Activated T-cell treated with anti-CD3 and anti-CD28 coated beads, Interleukin-2, amount 50 U/mL, for 48 hours (primary cell): Measurements from ENCODE around the gene TMPRSS15.

Experiments used
- DNase-seq, 2 experiments: peaks; one replicate each; pipeline ENCODE4 v3.0.0-alpha.2; 2020

TMPRSS15 gene

DNA sequence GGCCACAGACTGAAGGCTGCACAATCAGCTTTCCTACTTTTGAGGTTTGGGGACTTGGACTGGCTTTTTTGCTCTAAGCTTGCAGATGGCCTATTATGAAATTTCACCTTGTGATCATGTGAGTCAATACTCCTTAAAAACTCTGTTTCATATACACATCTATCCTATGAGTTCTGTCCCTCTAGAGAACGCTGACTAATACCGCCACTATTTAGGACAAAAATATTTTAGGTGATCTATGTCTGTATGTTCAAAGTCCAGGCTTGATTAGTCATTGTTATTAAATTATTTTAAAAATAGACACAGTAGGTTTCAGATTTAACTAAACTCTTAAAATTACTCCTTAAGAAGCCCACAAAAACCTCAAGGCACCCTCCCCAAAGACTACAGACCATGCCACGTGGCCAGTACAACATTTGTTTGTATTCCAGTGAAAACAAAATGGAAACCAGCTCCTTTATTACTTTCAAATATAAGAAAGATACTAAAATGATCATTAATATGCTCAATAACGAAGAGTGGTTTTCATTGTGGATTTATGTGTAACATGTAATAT, 63.1 kb downstream of the TMPRSS15 start:
- no peak for DNase-seq

DNA sequence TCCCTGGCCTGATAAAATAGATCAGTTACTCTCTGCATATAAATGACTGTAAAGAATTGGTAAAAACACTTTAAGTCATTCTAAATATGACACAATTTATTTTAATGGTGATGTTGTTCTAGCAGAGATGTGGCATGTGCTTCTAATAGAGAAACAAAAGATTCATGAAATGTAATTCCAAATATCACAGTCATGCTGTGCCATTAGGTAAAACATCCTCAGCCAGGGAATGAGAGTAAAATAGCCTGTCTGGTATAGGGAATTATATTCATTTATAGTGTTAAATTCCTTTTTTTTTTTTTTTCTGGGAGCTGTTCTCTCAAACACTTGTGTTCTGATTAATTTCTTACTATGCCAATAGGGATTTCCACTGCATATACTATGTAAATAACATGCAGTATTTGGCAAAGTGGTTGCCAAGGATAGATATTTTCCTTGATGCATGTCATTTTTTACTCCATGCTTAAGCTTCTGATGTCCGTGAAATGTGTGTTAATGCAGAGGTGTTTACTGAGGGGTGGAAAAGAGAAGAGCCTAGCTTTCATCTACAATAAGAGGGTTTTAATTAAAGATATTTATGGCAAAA, 67.8 kb downstream of the TMPRSS15 start:
- no peak for DNase-seq

DNA sequence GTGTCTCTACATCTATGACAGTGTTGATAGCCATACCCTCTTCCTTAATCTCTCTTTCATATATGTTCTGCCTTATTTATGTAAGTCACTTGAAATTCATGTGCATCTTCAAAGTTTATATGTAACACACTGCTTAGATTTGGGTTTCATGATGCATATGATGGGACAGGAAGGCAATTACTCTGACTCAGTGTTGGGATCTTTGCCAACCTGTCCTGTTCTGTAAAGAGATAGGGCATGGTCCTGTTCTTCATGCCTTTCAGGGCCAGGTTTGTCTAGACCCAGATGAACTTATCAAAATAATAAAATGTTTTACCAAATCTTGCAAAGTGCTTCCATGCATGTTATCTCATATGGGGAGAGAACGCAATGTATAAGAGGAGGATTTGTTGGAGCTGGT, 69.5 kb downstream of the TMPRSS15 start:
- no peak for DNase-seq

DNA sequence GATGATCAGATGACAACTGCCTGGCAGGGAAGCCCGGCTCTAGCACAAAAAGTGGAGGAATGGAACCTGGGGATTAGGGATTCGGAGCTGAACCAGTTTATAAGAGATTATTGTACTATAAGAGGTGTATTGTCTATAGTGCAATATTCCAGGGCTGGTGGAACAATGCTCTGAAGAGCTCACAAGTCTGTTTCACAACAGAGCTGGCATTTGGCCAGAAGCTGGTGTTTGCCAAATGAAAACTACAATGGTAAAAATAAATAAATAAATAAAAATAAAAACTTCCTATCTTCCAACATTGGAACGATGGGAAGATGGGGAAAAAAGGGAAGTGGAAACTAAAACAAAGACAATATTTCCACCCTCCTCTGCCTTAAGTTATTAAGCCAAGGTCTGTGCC, 85.4 kb downstream of the TMPRSS15 start:
- no peak for DNase-seq

DNA sequence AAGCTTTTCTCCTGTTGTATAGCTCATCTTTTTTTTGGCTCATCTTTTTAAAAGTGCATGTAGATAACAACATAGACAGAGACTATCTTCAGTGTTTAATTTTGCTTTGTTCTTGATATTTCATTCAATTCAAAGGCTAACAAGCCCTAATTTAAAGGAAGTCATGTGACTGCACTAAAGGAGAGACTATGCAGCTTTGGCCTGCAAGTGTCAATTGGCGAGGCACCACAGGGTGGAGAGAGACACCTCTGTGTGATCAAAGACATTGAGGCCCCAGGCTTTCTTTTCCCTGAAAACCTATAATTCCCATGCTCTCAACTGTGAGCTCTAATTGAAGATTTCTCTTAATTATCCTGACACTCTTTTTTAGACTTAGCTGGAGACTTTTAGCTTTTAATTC, 105.4 kb downstream of the TMPRSS15 start:
- no peak for DNase-seq

DNA sequence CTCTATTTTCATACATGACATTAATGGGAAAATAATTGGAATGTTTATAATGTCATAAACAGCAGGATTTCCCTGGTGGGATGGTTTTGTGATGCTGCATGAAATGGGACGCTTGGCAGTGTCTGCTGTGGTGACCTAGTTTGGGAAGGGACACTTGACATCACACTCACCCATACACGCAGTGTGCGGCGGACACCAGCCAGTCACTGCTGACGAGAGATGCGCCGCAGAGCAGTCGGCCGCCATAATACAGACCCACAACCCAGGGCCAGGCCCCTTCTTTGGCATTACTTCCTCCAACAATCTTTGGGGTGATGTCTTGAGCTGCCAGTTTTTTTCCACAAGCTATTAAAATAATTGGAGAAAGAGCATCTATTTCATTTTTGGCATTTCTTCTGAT, 109.5 kb downstream of the TMPRSS15 start:
- DNase-seq = no peak

DNA sequence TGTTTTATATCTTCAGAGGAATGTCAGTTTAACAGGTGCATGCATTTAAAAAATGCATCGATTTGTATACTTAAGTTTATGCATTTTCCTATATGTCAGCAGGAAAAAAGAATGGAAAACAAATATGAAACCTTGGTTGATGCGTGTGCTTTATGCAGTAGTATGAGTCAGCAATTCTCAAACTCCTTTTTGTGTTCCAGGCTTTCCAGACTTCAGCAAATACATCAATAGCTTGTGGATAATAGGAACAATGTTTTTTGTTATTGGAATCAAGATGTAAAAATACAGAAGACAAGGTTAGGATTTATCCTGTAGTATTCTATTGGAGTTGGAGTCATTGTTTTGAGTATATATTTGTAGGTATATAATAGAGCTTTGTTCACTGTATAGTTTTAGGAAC, 113.7 kb downstream of the TMPRSS15 start:
- no peak for DNase-seq

DNA sequence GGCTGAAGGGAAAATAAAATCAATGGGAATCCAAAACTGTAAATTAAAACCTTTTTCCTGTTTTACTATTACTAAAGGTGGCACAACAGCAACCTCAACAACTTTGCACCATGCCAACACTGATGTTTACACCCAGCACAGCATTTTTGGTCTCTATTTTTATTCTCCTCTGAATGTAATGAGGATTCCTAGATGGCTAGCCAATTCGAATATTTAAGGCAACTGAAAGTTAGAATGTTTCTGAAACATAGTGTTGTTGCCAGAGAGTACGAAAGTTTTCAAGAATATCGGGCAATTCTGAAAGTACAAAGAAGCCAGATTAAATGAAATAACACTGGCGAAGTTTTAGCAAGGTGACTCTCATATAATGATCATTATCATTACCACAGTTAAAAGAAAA, 118.2 kb downstream of the TMPRSS15 start:
- DNase-seq = no peak

DNA sequence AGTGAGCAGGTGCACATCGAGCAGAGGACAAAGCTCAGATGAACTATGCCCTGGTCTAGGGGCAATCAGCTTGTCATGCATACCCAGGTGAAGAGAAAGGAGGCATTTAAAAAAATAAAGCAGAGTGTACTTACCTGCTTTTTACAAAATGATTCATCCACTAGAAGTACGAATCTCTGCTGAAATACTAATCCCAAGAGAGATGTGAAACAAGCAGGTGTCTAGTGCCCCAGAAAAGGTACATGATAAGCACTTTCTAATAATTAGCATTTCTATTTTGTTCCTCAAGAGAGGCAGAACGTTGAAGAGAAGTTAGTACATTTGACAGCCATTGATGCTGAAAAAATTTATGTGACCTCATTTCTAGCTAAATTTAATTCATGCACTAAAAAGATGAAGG, 127.8 kb downstream of the TMPRSS15 start:
- DNase-seq = no peak

DNA sequence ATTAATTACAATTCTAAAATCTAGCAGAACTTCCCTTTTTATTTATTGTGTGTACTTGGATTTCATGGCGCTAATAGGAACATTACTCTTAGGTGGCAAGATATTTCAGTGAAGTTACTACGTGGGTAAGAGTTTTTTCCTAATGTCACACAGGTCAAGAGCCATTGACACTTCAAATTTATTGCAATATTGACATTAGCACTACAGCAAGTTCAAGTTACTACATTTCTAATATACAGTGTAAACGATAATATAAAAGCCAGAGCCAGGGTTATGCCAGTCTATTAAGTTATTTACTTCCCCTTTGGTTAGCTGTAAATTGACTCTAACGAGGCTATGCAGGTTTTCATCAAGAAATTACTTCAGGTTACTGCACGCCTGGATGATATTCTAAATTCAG, 129.2 kb downstream of the TMPRSS15 start:
- DNase-seq = no peak

DNA sequence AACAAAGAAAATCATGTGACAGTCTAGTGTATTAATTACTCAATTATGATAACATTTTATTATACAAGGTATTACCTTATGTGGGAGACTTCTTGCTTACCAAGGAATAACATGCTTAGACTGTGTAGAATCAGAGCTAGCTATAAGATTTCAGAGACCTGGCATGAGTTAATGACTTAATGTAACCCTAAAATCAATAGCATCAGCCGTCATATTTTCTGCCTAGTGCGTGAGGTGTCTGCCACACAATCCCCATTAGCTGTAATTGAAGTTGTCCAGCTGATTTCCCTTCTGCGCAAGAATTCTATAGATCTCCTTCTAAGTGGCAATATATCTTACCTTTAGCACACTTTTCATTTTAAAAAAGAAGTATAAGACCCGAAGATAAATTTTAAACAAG, 130.2 kb downstream of the TMPRSS15 start:
- DNase-seq = no peak

DNA sequence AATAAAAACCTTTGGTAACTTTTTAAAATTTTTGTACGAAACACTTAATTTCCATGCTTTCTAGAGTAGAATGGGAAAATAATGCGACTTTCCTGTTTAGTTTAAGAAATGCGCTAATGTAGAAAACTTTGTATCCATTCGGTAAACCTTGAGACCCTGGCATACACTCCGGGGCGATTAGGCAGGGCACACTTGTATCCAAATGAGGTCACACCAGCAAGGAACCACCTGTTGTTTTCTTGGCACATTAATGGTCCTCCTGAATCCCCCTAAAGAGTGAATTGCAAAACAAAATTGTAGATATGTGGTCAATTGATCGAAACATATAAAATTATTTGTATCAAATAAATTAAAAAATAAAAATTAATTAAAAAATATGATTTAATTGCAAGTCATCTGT, 133.7 kb downstream of the TMPRSS15 start:
- DNase-seq = no peak

DNA sequence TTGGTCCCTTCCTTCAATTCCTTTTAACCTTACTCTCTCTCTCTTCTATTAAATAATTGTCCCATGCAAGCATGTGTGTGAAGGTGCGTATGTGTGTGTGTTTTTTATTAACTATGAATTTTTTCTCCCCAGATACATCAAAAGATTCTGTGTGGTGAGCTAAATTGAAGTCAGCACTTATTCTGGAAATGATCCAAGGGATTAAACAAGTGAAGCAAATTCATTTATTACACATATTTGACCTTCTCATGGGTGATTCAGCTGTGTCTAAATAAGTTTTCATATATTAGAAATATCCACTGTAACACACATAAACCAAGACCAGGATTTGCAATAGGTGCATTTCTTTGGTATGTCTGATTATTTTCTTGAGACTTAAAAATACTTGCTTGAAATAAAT, 134.7 kb downstream of the TMPRSS15 start:
- no peak for DNase-seq

DNA sequence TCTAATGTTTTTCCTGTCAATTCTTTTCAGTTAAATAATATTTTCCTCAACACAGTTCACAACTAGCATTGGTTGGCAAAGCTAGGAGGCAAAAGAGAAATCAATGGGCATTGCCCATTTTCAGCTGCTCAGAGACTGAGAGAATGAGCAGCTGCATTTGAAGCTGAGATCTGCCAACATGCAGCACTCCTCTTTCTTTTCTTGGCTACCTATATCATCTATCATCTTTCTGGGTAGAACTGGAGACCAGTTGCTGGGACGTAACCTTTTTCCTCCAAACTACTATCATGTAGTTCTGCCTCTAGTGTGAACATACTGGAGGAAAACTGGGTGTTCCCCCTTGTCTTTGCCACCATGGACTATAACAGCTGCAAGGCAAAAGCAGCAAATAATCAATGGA, 136.1 kb downstream of the TMPRSS15 start:
- no peak for DNase-seq

DNA sequence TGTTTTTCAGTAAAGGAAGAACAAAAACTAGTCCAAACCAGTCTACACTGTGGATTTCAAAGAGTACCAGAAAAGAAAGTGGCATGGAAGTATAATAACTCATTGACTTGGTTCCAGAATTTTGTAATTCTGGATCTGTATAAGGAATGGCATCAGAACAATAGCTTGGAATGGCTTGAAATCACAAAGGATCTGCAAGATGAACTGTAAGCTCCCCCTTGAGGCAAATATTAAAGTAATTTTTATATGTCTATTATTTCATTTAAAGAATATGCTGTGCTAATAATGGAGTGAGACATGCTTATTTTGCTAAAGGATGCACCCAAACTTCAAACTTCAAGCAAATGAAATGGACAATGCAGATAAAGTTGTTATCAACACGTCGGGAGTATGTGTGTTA, 137.6 kb downstream of the TMPRSS15 start:
- DNase-seq = no peak

DNA sequence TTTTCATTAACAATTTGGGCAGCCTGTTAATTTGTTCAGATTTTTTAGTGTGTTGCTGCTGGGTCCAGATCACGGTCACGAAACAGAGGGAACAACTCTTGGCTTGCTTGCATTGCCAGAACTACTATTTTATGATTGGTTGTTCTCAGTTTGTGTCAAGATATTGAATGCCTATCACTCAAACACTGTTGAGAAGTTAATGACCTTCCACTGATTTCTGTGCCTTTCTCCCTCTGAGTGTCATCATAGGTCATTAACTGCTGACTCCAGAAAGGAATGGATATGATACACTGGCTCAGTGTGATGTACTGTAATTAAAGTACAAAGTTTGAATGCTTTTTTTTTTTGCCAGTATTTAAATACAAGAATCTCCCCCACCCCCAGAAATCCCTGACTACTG, 149.8 kb downstream of the TMPRSS15 start:
- DNase-seq = no peak

DNA sequence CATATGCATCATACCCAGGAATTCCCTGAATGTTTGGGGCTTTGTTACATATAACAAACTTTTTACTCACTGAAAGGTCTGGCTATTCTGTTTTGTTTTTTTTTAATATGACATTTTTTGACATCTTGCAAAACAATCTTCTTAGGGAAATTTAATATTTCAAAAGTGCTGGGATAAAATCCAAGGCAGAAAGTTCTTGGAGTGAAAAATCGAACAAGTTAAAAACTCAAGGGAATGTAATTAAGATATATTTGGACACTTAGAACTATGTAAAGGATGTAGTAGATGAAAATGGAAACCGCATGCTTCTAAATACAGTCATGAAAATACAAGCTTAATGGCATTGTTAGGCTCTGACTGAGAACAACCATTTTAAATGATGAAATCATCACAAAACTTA, 150.4 kb downstream of the TMPRSS15 start:
- DNase-seq = no peak

DNA sequence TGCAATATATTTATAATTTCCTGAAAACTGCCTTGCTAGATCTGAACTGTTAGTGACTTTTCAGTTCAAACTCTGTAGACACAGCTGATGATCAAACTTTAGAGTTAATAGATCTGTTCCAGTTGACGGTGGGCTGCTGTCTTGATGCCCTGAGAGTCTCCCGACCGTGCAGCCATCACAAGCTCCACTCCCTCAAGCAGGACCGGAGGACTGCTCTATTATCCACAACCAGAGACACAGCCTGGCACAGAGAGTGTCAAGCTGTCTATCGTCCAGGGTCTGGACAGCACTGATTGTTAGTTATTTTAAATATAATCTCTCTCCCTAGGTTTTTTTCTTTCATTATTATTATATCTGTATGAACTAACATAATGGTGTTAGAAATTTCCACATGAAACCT, 150.9 kb downstream of the TMPRSS15 start:
- DNase-seq = no peak

DNA sequence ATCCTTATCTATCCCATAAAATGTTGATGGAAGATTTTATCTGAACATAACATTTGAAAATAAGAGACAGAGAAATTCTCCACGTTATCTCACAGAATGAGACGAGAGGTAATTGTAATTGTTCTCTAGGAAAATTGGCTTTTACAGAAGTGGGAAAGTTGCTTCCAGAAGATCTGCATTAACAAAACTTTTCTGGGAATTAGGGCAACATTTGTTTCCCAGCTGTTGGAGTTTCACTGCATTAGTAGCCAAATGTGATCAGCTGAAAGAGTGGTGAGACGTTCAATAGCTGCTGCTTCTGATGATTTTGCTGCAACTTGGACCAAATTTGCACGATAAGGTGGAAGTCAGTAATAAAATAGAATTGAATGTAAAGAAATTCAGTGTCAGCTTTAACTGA, 151.3 kb downstream of the TMPRSS15 start:
- no peak for DNase-seq

DNA sequence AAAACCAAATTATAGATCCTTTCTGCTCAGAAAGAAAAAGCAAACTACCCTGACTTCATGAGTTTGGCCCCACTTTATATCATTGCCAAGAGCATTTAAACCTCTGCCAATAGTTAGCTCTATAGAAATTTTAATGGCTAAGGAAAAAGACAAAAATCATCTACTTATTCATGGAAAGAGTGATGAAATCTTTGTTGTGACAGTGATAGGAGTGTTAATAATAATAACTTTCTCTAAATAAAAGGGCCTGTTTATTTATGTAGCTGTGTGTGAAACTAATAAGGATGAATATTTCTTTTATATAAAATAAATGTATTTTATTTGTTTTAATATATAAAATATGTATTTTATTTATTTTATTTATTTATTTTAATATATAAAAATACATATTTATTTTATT, 152.5 kb downstream of the TMPRSS15 start:
- no peak for DNase-seq

DNA sequence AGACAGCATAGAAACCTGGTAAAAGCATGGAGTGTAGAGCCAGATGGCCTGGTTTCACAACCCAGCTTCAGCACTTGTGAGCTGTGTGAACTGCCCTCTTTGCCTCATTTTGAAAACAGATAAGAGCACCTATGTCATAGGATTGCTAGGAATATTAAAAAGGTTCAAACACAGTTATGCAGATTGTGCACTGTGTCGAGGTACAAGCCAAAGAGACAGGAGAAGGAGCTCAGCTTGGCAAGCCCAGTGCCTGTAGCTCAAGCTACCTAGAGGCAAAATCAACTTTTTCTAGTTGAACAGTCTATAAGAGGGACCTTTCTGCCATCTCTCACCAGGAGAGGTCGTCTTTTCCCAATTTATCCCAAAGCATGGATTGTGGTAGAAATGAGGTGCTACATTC, 153.9 kb downstream of the TMPRSS15 start:
- no peak for DNase-seq

DNA sequence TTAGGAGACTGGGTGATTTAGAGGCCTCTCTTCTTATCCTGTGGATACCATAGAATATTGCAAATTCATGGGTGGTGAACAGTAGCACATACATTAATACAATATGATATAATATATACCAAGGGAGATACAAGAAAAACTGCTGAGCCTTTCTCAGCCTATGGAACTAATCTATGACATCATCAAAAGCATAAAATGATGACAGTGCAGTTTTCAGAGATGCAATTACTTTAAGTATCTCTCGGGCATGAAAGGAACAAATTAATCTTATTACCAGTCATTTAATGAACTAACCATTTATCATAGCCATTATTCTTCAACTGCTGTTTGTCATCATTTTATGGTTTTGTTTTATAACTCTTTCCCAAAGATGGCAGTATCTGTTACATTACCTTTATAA, 155.4 kb downstream of the TMPRSS15 start:
- no peak for DNase-seq

DNA sequence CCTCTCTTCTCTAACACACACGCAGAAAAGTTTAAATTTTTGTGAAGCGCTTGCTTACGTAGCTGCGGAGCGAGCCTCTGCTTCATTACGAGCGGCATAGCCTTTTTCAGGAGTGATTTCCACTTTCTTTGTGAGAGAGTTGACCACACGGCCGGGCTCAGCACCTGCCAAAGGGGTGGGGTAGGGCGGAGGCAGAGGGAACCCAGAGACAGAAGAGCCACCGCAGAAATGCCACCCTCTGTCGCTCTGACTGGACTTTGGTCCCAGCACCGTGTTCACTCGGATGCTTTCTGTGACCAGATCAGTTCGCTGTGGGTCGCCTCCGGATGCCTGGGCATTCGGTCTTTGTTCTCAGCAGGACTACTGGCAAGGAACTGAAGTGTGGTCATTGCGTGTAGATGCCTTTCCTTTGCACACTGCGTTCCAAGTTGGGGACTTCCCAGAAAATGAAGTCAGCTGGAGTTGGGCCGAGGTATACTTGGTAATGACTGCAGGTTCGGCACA, 158.1 kb downstream of the TMPRSS15 start:
- no peak for DNase-seq

DNA sequence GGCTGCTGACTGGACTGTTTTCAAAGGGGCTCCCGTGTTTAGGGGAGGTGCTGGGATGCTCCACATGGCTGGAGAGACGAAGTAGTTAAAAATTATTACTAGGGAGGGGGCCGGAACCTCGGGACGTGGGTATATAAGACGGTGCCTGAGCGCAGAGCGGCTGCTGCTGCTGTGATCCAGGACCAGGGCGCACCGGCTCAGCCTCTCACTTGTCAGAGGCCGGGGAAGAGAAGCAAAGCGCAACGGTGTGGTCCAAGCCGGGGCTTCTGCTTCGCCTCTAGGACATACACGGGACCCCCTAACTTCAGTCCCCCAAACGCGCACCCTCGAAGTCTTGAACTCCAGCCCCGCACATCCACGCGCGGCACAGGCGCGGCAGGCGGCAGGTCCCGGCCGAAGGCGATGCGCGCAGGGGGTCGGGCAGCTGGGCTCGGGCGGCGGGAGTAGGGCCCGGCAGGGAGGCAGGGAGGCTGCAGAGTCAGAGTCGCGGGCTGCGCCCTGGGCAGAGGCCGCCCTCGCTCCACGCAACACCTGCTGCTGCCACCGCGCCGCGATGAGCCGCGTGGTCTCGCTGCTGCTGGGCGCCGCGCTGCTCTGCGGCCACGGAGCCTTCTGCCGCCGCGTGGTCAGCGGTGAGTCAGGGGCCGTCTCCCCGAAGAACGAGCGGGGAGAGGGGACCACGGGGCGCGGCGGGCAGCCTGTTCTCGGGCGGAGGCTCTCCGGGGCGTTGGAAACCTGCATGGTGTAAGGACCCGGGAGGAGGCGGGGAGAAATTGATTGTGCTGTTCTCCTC, 158.7 kb downstream of the TMPRSS15 start, which contains the start of gene CHODL:
Gene CHODL, plus strand, starts transcription at position 163 of the 793 bp plus-strand sequence. Its CDS starts 391 bp downstream, at position 554.
- no peak for DNase-seq
